ENCODE results near the gene FAM110C. TPM values are rescaled to one million over a fixed set of nuclear protein-coding genes. Genes with fewer than 3 reads are reported as not detected.

Gene FAM110C
- total RNA-seq, 1 experiment from 2014 or later, result 0.62 TPM

DNA sequence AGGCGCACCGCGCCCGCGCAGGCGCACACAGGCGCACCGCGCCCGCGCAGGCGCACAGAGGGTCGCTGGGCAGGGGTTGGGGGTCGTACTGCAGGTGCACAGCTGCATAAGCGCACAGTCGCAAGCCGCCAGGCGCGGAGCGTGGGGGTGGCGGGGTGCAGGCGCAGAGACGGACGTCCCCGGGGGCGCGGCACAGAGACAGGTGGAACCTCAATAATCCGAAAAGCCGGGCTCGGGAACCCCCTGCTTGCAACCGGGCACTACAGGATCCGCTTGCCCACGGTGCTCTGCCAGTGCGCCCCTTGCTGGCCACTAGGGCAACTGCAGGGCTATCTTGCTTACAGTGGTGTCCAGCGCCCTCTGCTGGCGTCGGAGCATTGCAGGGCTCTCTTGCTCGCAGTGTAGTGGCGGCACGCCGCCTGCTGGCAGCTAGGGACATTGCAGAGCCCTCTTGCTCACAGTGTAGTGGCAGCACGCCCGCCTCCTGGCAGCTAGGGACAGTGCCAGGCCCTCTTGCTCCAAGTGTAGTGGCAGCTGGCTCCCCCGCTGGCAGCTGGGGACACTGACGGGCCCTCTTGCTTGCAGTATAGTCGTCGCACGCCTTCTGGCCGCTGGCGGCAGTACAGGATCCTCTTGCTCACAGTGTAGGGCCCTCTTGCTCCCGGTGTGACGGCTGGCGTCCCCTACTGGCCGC is 34.9 kb downstream of the FAM110C start:
- peak; percentile 42 for DNase-seq (ENCODE audit: extremely low read depth, low read depth)

- DNase-seq (ENCODE audit: extremely low read depth, low read depth), result no peak
Observed at GRCh38 chr2:10222-10875, 36.0 kb downstream of the FAM110C start.

Other genes with a start within 250 kb of the FAM110C start
- gene SH3YL1, start 217.5 kb upstream of the FAM110C start, total RNA-seq (2014; rRNA removed; shearing (Covaris generic)), result 22.5 and 25.7 TPM in 2 replicates
- gene ACP1, start 218.4 kb upstream of the FAM110C start, total RNA-seq (2014; rRNA removed; shearing (Covaris generic)), result 261 and 270 TPM in 2 replicates
- not detected in 2 replicates for gene ALKAL2, start 241.6 kb upstream of the FAM110C start, total RNA-seq (2014; rRNA removed; shearing (Covaris generic))

Measured in NCI-H460 (cell line).